Neuronal stem cell (in vitro differentiated cells): Measurements from ENCODE around the gene MYL10.
A peak's percentile ranks its signal among the peaks of the same experiment; 100 is the strongest.

Experiments
- DNase-seq: peaks from one replicate; pipeline ENCODE4 v3.0.0-alpha.2; 2013; ENCODE audit warnings: low spot score
- H2AFZ ChIP-seq: one replicate; pipeline ENCODE4 v1.6.1; 2013; ENCODE audit warnings: mild to moderate bottlenecking, low read length, inconsistent platforms
- H2AK5ac ChIP-seq: 2 replicates; pipeline ENCODE4 v1.6.1; 2013; ENCODE audit warnings: low read depth, mild to moderate bottlenecking, inconsistent platforms, low read length, moderate library complexity, mixed read lengths
- H2BK120ac ChIP-seq: 2 replicates; pipeline ENCODE4 v1.6.1; 2013; ENCODE audit warnings: low read depth, mild to moderate bottlenecking, inconsistent platforms, low read length, moderate library complexity, mixed read lengths
- H2BK12ac ChIP-seq: one replicate; pipeline ENCODE4 v1.6.1; 2013; ENCODE audit warnings: low read length, inconsistent platforms
- H2BK15ac ChIP-seq: 2 replicates; pipeline ENCODE4 v1.6.1; 2013; ENCODE audit warnings: mild to moderate bottlenecking, low read length, inconsistent platforms, mixed read lengths
- H2BK5ac ChIP-seq: one replicate; pipeline ENCODE4 v1.6.1; 2013; ENCODE audit warnings: inconsistent platforms, mild to moderate bottlenecking, low read length, moderate library complexity
- H3K14ac ChIP-seq: one replicate; pipeline ENCODE4 v1.6.1; 2013; ENCODE audit warnings: low read length, inconsistent platforms
- H3K18ac ChIP-seq: 2 replicates; pipeline ENCODE4 v1.6.1; 2013; ENCODE audit warnings: low read length, inconsistent platforms
- H3K23ac ChIP-seq: 2 replicates; pipeline ENCODE4 v1.6.1; 2013; ENCODE audit warnings: low read depth, mild to moderate bottlenecking, mixed read lengths, low read length, inconsistent platforms; ENCODE audit not compliant: poor library complexity
- H3K27ac ChIP-seq: replicated peaks from 3 replicates; pipeline ENCODE4 v1.5.1; 2013; ENCODE audit warnings: low read length, inconsistent platforms
- H3K27me3 ChIP-seq, 3 experiments: 2 replicates each; pipeline ENCODE4 v1.6.1; 2013; ENCODE audit warnings: low read length in 3 of 3, mild to moderate bottlenecking in 2 of 3, inconsistent platforms in 1 of 3, low read depth in 1 of 3, mixed read lengths in 1 of 3, moderate library complexity in 1 of 3; ENCODE audit not compliant: control insufficient read depth in 3 of 3, insufficient read depth in 3 of 3
- H3K36me3 ChIP-seq, 2 donors: replicated peaks in 1 of 2; 2 replicates each; pipeline ENCODE4 v1.6.1; 2013; ENCODE audit warnings: low read length in 2 of 2; ENCODE audit not compliant: control insufficient read depth in 2 of 2, insufficient read depth in 2 of 2
- H3K4ac ChIP-seq: 2 replicates; pipeline ENCODE4 v1.6.1; 2013; ENCODE audit warnings: inconsistent platforms, mild to moderate bottlenecking, low read length, moderate library complexity
- H3K4me1 ChIP-seq, 2 donors: 1 replicate in 1 of 2; 2 replicates in 1 of 2; pipeline ENCODE4 v1.6.1; 2013; ENCODE audit warnings: low read length in 2 of 2, low read depth in 1 of 2; ENCODE audit not compliant: control insufficient read depth in 2 of 2, insufficient read depth in 1 of 2
- H3K4me2 ChIP-seq: one replicate; pipeline ENCODE4 v1.6.1; 2013; ENCODE audit warnings: mild to moderate bottlenecking, low read length, inconsistent platforms; ENCODE audit not compliant: insufficient read depth, poor library complexity, severe bottlenecking
- H3K4me3 ChIP-seq, 2 donors: 2 replicates each; pipeline ENCODE4 v1.5.1; 2013; ENCODE audit warnings: low read length in 2 of 2, mild to moderate bottlenecking in 2 of 2, inconsistent platforms in 1 of 2, moderate library complexity in 1 of 2
- H3K79me1 ChIP-seq: one replicate; pipeline ENCODE4 v1.6.1; 2013; ENCODE audit warnings: low read depth, mild to moderate bottlenecking, inconsistent platforms, low read length, moderate library complexity
- H3K9ac ChIP-seq: one replicate; pipeline ENCODE4 v1.6.1; 2013; ENCODE audit warnings: mild to moderate bottlenecking, low read depth, low read length, inconsistent platforms; ENCODE audit not compliant: poor library complexity
- H3K9me3 ChIP-seq, 2 donors: replicated peaks in 1 of 2; 2 replicates each; pipeline versions ENCODE3 to v1.6.1; 2013; ENCODE audit warnings: low read length in 2 of 2, mild to moderate bottlenecking in 2 of 2, inconsistent platforms in 1 of 2, low read depth in 1 of 2, mixed read lengths in 1 of 2, moderate library complexity in 1 of 2; ENCODE audit not compliant: control insufficient read depth in 2 of 2, insufficient read depth in 1 of 2
- H4K8ac ChIP-seq: one replicate; pipeline ENCODE4 v1.6.1; 2013; ENCODE audit warnings: low read depth, mild to moderate bottlenecking, inconsistent platforms, low read length, moderate library complexity
- H4K91ac ChIP-seq: one replicate; pipeline ENCODE4 v1.6.1; 2013; ENCODE audit warnings: low read length, low read depth, mild to moderate bottlenecking, inconsistent platforms; ENCODE audit not compliant: poor library complexity
- WGBS, 2 donors: extraction: QIAGEN DNeasy Blood & Tissue Kit; methylation state at CpG; one replicate each; pipeline ENCODE4 v1.1.7; 2013; ENCODE audit warnings: missing lambda C conversion rate in 2 of 2, mixed read lengths in 1 of 2; ENCODE audit not compliant: insufficient read length in 2 of 2, insufficient replicate concordance in 1 of 2; ENCODE audit errors: extremely low coverage in 2 of 2; 5-methylcytosine and 5-hydroxymethylcytosine counted together

MYL10 gene

DNA sequence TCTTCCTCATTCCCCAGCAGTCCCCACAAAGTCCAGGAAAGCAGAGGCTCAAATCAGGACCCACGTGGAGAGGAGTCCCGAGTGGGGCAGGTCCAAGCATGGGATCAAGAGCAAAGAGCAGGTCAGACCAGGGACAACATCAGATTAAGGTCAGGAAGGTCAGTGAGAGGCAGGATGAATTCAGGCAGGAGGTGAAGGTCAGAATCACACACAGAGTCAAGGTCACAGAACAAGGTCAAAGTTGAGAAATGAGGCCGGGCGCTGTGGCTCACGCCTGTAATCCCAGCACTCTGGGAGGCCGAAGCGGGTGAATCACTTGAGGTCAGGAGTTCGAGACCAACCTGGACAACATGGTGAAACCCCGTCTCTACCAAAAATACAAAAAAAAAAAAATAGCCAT is 2.3 kb downstream of the MYL10 start:
- peak overlapping the region; percentile 65 for H2AK5ac ChIP-seq
- H3K9me3 ChIP-seq = no peaks in the 10 kb centered on the region
- no peak overlapping the region for H3K9ac ChIP-seq
- peaks cover 10 to 16% of the 10 kb centered on the region in 2 donors for H3K4me1 ChIP-seq
- no peak overlapping the region for H3K4me3 ChIP-seq
- no peak overlapping the region for H4K91ac ChIP-seq
- no peak overlapping the region for H2BK5ac ChIP-seq
- H2BK15ac ChIP-seq = no peak overlapping the region
- H3K18ac ChIP-seq = peak overlapping the region; percentile 56
- no peak overlapping the region for H2AFZ ChIP-seq
- no peak for DNase-seq
- no peak overlapping the region for H3K4ac ChIP-seq
- H3K27ac ChIP-seq = no peak overlapping the region
- H4K8ac ChIP-seq = no peak overlapping the region
- no peaks in the 10 kb centered on the region for H3K79me1 ChIP-seq
- H2BK120ac ChIP-seq = no peak overlapping the region
- WGBS, 2 donors = no CpG with 5 or more reads among the region's 9 CpGs
- no peak overlapping the region for H2BK12ac ChIP-seq
- no peak overlapping the region for H3K4me2 ChIP-seq
- peak overlapping the region; percentile 63 for H3K14ac ChIP-seq
- H3K27me3 ChIP-seq = peaks cover 0 to 36% (median 0%) of the 10 kb centered on the region in 3 experiments
- no peak overlapping the region for H3K23ac ChIP-seq
- H3K36me3 ChIP-seq = no peaks in the 10 kb centered on the region

DNA sequence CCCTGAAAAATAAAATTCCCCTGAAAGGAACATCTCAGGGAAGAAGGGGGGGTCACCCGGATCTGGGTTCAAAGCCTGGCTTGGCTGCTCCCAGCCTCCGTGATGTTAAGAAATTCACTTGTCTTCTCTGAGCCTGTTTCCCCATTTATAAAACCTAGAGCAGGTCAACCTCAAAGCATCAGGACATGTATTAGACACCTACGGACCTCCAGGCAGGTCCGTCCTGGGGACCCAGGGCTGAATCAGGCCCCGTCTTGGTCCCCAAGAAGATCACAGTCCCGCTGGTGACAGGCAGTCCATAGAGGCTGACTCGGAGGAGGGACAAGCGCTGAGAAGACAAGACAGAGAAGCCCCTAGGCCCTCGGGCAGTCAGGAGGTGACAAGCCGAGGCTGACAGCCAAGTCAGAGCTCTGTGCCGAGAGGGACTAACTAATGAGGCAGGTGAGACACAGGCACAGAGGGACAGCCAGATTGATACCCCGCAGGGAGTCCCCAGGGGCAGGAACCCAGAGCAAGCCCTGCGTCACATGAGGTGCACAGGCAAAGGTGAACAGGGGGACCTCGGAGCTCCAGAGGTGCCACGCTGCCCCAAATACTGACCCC is 2.9 kb downstream of the MYL10 start:
- Histone ChIP-seq H3K27ac (no peak overlapping the region), H4K8ac (no peak overlapping the region), H2BK12ac (no peak overlapping the region), H2BK120ac (no peak overlapping the region), H2AFZ (peak overlapping the region; percentile 51), H4K91ac (no peak overlapping the region), H2BK15ac (no peak overlapping the region), H3K9ac (no peak overlapping the region), H3K9me3 (no peaks in the 10 kb centered on the region), H3K4ac (no peak overlapping the region), H2AK5ac (peak overlapping the region; percentile 65), H3K4me3 (no peak overlapping the region), H3K4me1 (peaks cover 10 to 16% of the 10 kb centered on the region in 2 donors), H3K18ac (peak overlapping the region; percentile 56), H3K23ac (no peak overlapping the region), H2BK5ac (no peak overlapping the region), H3K14ac (no peak overlapping the region), H3K27me3 (peaks cover 0 to 36% (median 0%) of the 10 kb centered on the region in 3 experiments), H3K4me2 (no peak overlapping the region), H3K36me3 (no peaks in the 10 kb centered on the region), H3K79me1 (no peaks in the 10 kb centered on the region)
- DNase-seq = no peak
- no CpG with 5 or more reads among the region's 15 CpGs for WGBS, 2 donors

DNA sequence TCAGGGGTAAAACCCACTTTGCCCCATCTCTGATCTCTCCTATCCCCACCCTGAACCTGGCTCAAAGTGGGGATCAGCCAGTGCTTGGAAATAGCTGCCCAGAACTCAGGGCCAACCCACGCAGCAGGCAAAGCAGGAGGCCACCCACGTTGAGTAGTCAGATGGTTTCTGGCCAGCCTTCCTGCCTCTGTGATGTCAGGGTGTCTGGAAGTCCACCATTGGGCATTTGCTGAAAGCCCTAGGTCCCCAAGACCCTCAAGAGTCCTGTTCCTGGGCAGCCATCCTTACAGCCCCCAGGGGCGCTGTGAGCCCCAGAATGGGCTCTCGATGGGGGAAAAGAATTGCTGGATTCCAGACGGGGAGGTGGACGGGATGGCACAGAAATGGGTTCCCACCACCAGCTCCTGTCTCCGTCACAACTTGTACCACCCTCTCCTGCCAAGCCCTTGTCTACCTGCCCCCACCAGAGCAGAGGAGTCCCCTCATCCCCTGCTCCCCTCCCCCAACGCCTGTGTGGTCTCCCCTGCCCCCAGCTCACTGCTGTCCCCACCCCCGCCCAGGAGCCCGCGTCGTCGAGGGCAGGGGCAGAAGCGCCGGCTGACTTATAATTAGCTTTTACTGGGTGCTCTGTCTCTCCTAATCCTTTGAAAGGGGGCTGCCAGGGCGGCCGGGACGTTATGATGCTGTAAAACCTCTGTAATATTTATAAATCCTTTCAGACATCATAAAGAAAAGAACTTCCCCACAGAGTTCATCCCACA is 3.9 kb downstream of the MYL10 start:
- no peak overlapping the region for H3K27ac ChIP-seq
- no peak for DNase-seq
- H3K9ac ChIP-seq = no peak overlapping the region

DNA sequence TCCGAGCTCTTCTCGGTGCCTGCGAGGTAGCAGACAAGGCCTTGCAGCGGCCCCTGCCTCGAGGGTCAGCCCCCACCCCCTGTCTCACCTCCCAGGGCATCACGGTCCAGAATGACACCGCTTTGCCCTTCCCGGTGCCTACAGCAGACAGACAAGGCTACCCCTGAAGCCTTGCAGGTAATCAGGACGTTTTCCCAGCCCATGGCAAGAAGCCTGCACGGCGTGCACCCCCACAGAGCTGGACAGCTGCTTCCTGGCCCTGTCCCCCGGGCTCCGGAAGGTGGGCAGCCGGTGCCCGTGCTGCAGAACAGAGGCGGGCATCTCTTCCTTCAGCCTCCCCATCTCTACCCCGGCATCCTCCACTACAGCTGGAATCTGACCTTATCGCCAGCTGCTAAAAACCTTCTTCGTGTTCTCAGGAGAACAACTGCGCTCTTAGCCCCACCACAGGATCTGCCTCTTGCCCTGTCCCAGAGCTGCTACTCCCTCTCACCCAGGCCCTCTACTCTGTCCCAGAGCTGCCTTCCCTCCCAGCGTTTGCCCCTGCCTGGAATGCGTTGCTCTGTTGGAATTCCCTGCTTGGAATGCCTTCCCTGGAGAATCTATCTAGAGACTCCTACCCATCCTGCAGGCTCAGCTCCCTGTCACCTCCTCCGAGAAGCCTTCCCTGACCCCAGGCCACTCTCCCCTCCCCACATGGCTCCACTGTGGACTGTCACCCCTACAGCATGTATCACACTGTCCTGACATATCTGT is 4.7 kb downstream of the MYL10 start:
- Histone ChIP-seq H2BK5ac (no peak overlapping the region), H3K14ac (peak overlapping the region; percentile 14), H4K8ac (no peak overlapping the region), H3K4me2 (peak overlapping the region; percentile 13), H3K4ac (no peak overlapping the region), H2BK120ac (no peak overlapping the region), H3K4me1 (peaks cover 10 to 16% of the 10 kb centered on the region in 2 donors), H3K27ac (no peak overlapping the region), H3K27me3 (peaks cover 0 to 32% (median 0%) of the 10 kb centered on the region in 3 experiments), H3K9ac (peak overlapping the region; percentile 22), H3K18ac (peak overlapping the region; percentile 91), H3K4me3 (no peak overlapping the region), H2BK15ac (peak overlapping the region; percentile 90), H3K23ac (peak overlapping the region; percentile 29), H2AK5ac (peak overlapping the region; percentile 93), H3K9me3 (no peaks in the 10 kb centered on the region), H4K91ac (no peak overlapping the region), H3K36me3 (no peaks in the 10 kb centered on the region), H2BK12ac (peak overlapping the region; percentile 91), H3K79me1 (no peaks in the 10 kb centered on the region), H2AFZ (no peak overlapping the region)
- DNase-seq = no peak
- no CpG with 5 or more reads among the region's 23 CpGs for WGBS, 2 donors

More for the DNA sequence above, 3.9 kb downstream of the MYL10 start:
- Histone ChIP-seq H3K9me3 (no peaks in the 10 kb centered on the region), H3K4me3 (no peak overlapping the region), H3K4me2 (peak overlapping the region; percentile 13), H4K91ac (no peak overlapping the region), H2AK5ac (no peak overlapping the region), H2BK120ac (no peak overlapping the region), H2BK15ac (no peak overlapping the region), H3K27me3 (peaks cover 0 to 34% (median 0%) of the 10 kb centered on the region in 3 experiments), H3K14ac (no peak overlapping the region), H3K36me3 (no peaks in the 10 kb centered on the region), H2AFZ (no peak overlapping the region), H3K4me1 (peaks cover 10 to 16% of the 10 kb centered on the region in 2 donors), H3K79me1 (no peaks in the 10 kb centered on the region), H3K4ac (no peak overlapping the region), H3K18ac (peak overlapping the region; percentile 29), H3K23ac (no peak overlapping the region), H4K8ac (no peak overlapping the region), H2BK12ac (no peak overlapping the region), H2BK5ac (no peak overlapping the region)
- WGBS, 2 donors = no CpG with 5 or more reads among the region's 18 CpGs
